Activated T-cell treated with anti-CD3 and anti-CD28 coated beads, Interleukin-2, amount 50 U/mL, for 1 hour (primary cell): ENCODE measurements around the gene SAMD4A.
"Not testable (repeated sequence)": the region's sequence is repeated elsewhere in the genome, so short reads cannot be mapped to it uniquely, and the experiment has no call there.

ENCODE experiments used
- DNase-seq: peaks from one replicate; pipeline ENCODE4 v3.0.0-alpha.2; 2020

Gene SAMD4A

GRCh38 chr14:54742492-54743350 lies 175.8 kb downstream of the SAMD4A start:
- no peak for DNase-seq

- no peak for DNase-seq
These were observed 176.5 kb downstream of the SAMD4A start for GRCh38 chr14:54743382-54743781.

GRCh38 chr14:54746019-54746418 lies 179.1 kb downstream of the SAMD4A start:
- no peak for DNase-seq

GRCh38 chr14:54747616-54748015 lies 180.7 kb downstream of the SAMD4A start:
- DNase-seq, result no peak

- no peak for DNase-seq
These were observed 182.3 kb downstream of the SAMD4A start for GRCh38 chr14:54749180-54749579.

GRCh38 chr14:54749727-54750126 lies 182.8 kb downstream of the SAMD4A start:
- no peak for DNase-seq

GRCh38 chr14:54752611-54753010 lies 185.7 kb downstream of the SAMD4A start:
- DNase-seq, result not testable (repeated sequence)

- DNase-seq, result not testable (repeated sequence)
These were observed 186.5 kb downstream of the SAMD4A start for GRCh38 chr14:54753396-54753795.

GRCh38 chr14:54754116-54754622 lies 187.2 kb downstream of the SAMD4A start:
- no peak for DNase-seq

GRCh38 chr14:54754623-54755386 lies 187.9 kb downstream of the SAMD4A start:
- DNase-seq, result no peak

GRCh38 chr14:54756656-54757392 lies 189.9 kb downstream of the SAMD4A start:
- no peak for DNase-seq

GRCh38 chr14:54758041-54758440 lies 191.1 kb downstream of the SAMD4A start:
- DNase-seq, result no peak

- no peak for DNase-seq
These were observed 193.2 kb downstream of the SAMD4A start for GRCh38 chr14:54759982-54760585.

GRCh38 chr14:54760866-54761575 lies 194.1 kb downstream of the SAMD4A start:
- no peak for DNase-seq

- DNase-seq, result no peak
These were observed 194.9 kb downstream of the SAMD4A start for GRCh38 chr14:54761835-54762234.

- no peak for DNase-seq
These were observed 195.4 kb downstream of the SAMD4A start for GRCh38 chr14:54762296-54762695.

GRCh38 chr14:54763761-54764160 lies 196.8 kb downstream of the SAMD4A start:
- no peak for DNase-seq

- no peak for DNase-seq
These were observed 199.6 kb downstream of the SAMD4A start for GRCh38 chr14:54766276-54767138.

- DNase-seq, result no peak
These were observed 200.2 kb downstream of the SAMD4A start for GRCh38 chr14:54767139-54767431.

- DNase-seq, result no peak
These were observed 200.5 kb downstream of the SAMD4A start for GRCh38 chr14:54767450-54767849.

GRCh38 chr14:54768501-54769129 lies 201.7 kb downstream of the SAMD4A start:
- DNase-seq, result no peak
